GM18907 (cell line): ENCODE data around the gene AKIRIN2.

ENCODE experiments used
- ATAC-seq: cut with Tn5 transposase; IDR thresholded peaks from one replicate; pipeline ENCODE4 v1.9.1; 2021; ENCODE audit warnings: mild to moderate bottlenecking, moderate library complexity; ENCODE audit not compliant: unreplicated experiment

AKIRIN2 gene

GRCh38 chr6:87658516-87658915 lies 43.5 kb downstream of the AKIRIN2 start:
- no peak for ATAC-seq

- peak; percentile 70 for ATAC-seq
These were observed 45.2 kb downstream of the AKIRIN2 start for GRCh38 chr6:87656857-87657256.

GRCh38 chr6:87655824-87656223 lies 46.2 kb downstream of the AKIRIN2 start:
- no peak for ATAC-seq

GRCh38 chr6:87654875-87655454 lies 47.1 kb downstream of the AKIRIN2 start:
- ATAC-seq: no peak

GRCh38 chr6:87654122-87654521 lies 47.9 kb downstream of the AKIRIN2 start:
- no peak for ATAC-seq

GRCh38 chr6:87653074-87653962 lies 48.7 kb downstream of the AKIRIN2 start:
- ATAC-seq: no peak

GRCh38 chr6:87645080-87645479 lies 57.0 kb downstream of the AKIRIN2 start:
- peak; percentile 69 for ATAC-seq

- ATAC-seq: no peak
These were observed 60.9 kb downstream of the AKIRIN2 start for GRCh38 chr6:87641065-87641692.

- no peak for ATAC-seq
These were observed 62.7 kb downstream of the AKIRIN2 start for GRCh38 chr6:87639373-87639772.

- ATAC-seq: no peak
These were observed 64.9 kb downstream of the AKIRIN2 start for GRCh38 chr6:87637106-87637505.

GRCh38 chr6:87636315-87636714 lies 65.7 kb downstream of the AKIRIN2 start:
- ATAC-seq: no peak

GRCh38 chr6:87633851-87634250 lies 68.2 kb downstream of the AKIRIN2 start:
- no peak for ATAC-seq

- ATAC-seq: no peak
These were observed 71.3 kb downstream of the AKIRIN2 start for GRCh38 chr6:87630746-87631145.

- ATAC-seq: no peak
These were observed 73.2 kb downstream of the AKIRIN2 start for GRCh38 chr6:87628881-87629280.

GRCh38 chr6:87628424-87628823 lies 73.6 kb downstream of the AKIRIN2 start:
- no peak for ATAC-seq
